K562 (cell line): ENCODE data around the gene CXCL16. TPM values are rescaled to one million over a fixed set of nuclear protein-coding genes. Genes with fewer than 3 reads are reported as not detected.
A peak's percentile ranks its signal among the peaks of the same experiment; 100 is the strongest.

Experiments used
- ADNP ChIP-seq: fragments of 200-800 bp; sonication (Bioruptor generic); IDR thresholded peaks from 2 replicates; pipeline ENCODE4 v1.6.1; 2016; ENCODE audit warnings: missing genetic modification characterization, missing compliant biosample characterization
- AFF4 ChIP-seq: sonication (generic); formaldehyde crosslinking; IDR thresholded peaks from 2 replicates; pipeline ENCODE4 v1.8.0; 2023; ENCODE audit warnings: mild to moderate bottlenecking, missing genetic modification reagents
- ATF4 ChIP-seq: fragments of 450-650 bp; formaldehyde crosslinking; IDR thresholded peaks from 2 replicates; pipeline ENCODE4 v1.4.0; 2022; ENCODE audit warnings: mild to moderate bottlenecking, moderate library complexity
- BCOR ChIP-seq: fragments of 450-650 bp; IDR thresholded peaks from 2 replicates; pipeline ENCODE4 v1.6.1; 2016
- CTBP1 ChIP-seq: fragments of 450-650 bp; IDR thresholded peaks from 2 replicates; pipeline ENCODE4 v1.6.1; 2016; ENCODE audit warnings: borderline replicate concordance
- CXXC5 ChIP-seq: fragments of 250-450 bp; sonication (Bioruptor Pico); IDR thresholded peaks from 2 replicates; pipeline ENCODE4 v1.8.0; 2022; ENCODE audit warnings: inconsistent platforms, mild to moderate bottlenecking, moderate library complexity
- FOXP4 ChIP-seq: sonication (generic); formaldehyde crosslinking; IDR thresholded peaks from 2 replicates; pipeline ENCODE4 v1.8.0; 2022; ENCODE audit warnings: mild to moderate bottlenecking, missing genetic modification reagents, borderline replicate concordance
- HMG20B ChIP-seq: fragments of 250-450 bp; sonication (Bioruptor Pico); IDR thresholded peaks from 2 replicates; pipeline ENCODE4 v1.5.0; 2021; ENCODE audit warnings: mild to moderate bottlenecking
- LCOR ChIP-seq: sonication (generic); formaldehyde crosslinking; IDR thresholded peaks from 2 replicates; pipeline ENCODE4 v1.8.0; 2022; ENCODE audit warnings: mild to moderate bottlenecking, missing genetic modification reagents
- MAFG ChIP-seq: fragments of 450-650 bp; conservative IDR thresholded peaks from 2 replicates; pipeline ENCODE4 v1.6.1; 2016; ENCODE audit warnings: missing genetic modification characterization, missing compliant biosample characterization
- MITF ChIP-seq: IDR thresholded peaks from 2 replicates; pipeline ENCODE4 v1.6.1; 2014; ENCODE audit warnings: antibody characterized with exemption
- NBN ChIP-seq: fragments of 450-650 bp; IDR thresholded peaks from 2 replicates; pipeline ENCODE4 v1.6.1; 2016; ENCODE audit warnings: low read depth, mild to moderate bottlenecking
- NCOA2 ChIP-seq, 2 experiments: fragments of 450-650 bp; IDR thresholded peaks; 2 replicates each; pipeline ENCODE4 v1.6.1; 2018; ENCODE audit warnings: mild to moderate bottlenecking in 2 of 2, moderate library complexity in 1 of 2; ENCODE audit not compliant: partially characterized antibody in 2 of 2
- NFIC ChIP-seq: fragments of 450-650 bp; IDR thresholded peaks from 2 replicates; pipeline ENCODE4 v1.6.1; 2017; ENCODE audit warnings: mild to moderate bottlenecking, inconsistent platforms
- POLR2G ChIP-seq: fragments of 200-400 bp; formaldehyde crosslinking; IDR thresholded peaks from 2 replicates; pipeline ENCODE4 v1.6.1; 2017; ENCODE audit warnings: low read depth, mild to moderate bottlenecking, antibody characterized with exemption, low read length, moderate library complexity
- SMARCE1 ChIP-seq: fragments of 450-650 bp; IDR thresholded peaks from 2 replicates; pipeline ENCODE4 v1.7.1; 2016; ENCODE audit warnings: mild to moderate bottlenecking
- SNRNP70 ChIP-seq: fragments of 200-400 bp; formaldehyde crosslinking; optimal IDR thresholded peaks from 2 replicates; pipeline ENCODE3; 2017; ENCODE audit warnings: low read depth, low read length
- SRSF3 ChIP-seq: fragments of 200-400 bp; formaldehyde crosslinking; IDR thresholded peaks from 2 replicates; pipeline ENCODE4 v1.6.1; 2016; ENCODE audit warnings: mild to moderate bottlenecking, low read length, moderate library complexity; ENCODE audit not compliant: insufficient read depth
- ZBTB7A ChIP-seq: IDR thresholded peaks from 2 replicates; pipeline ENCODE4 v1.6.1; 2011; ENCODE audit warnings: low read depth, mild to moderate bottlenecking, low read length, moderate library complexity, borderline replicate concordance; ENCODE audit not compliant: control insufficient read depth
- ZNF316 ChIP-seq: fragments of 450-650 bp; IDR thresholded peaks from 2 replicates; pipeline ENCODE4 v1.6.1; 2016
- polyA plus RNA-seq, 8 experiments: library from polyadenylated mRNA; depleted of rRNA in 4 of 8; stranded (reverse) in 5 of 8; unstranded in 3 of 8; fragments of >200 nt; fragmentation: Nextera tagmentation in 2 of 8; fragmentation: Illumina TruSeq in 1 of 8; extraction: Ambion mirVana in 2 of 8; extraction: Trizol in 1 of 8; gene quantifications; 2 replicates each; pipeline versions ENCODE4 v1.2.1 to v1.2.3, GENCODE V29; 2011 to 2014; ENCODE audit warnings: inconsistent platforms in 1 of 8, missing spikeins in 1 of 8
- total RNA-seq, 7 experiments: library from RNA; depleted of rRNA in 6 of 7; stranded (reverse); fragments of >200 nt in 6 of 7; fragmentation: Illumina TruSeq in 2 of 7; extraction: Trizol in 2 of 7; gene quantifications; 2 replicates each; pipeline versions ENCODE4 v1.2.1 to v1.2.3, GENCODE V29; 2011 to 2021; ENCODE audit warnings: low replicate concordance in 1 of 7

Gene CXCL16
- total and polyA plus RNA-seq, 9 of the 15 experiments (the other 6 are each of a cell fraction or from before 2014, with no cell fraction given) = 0.05 to 0.68 (median 0.22) TPM; not detected in 2

- no peak for TF ChIP-seq AFF4
- no peak for TF ChIP-seq ATF4
- peak; percentile 55 for TF ChIP-seq CXXC5
- peak; percentile 79 for TF ChIP-seq MITF
- no peak for TF ChIP-seq HMG20B (CRISPR knock-in tag)
- TF ChIP-seq SNRNP70 = no peak
- TF ChIP-seq NBN = peak; percentile 62; the same call in 1 of the 2 replicates
- peak; percentile 55; the same call in 1 of the 2 replicates for TF ChIP-seq LCOR (CRISPR knock-in tag)
- no peak for TF ChIP-seq ADNP
- no peak for TF ChIP-seq NCOA2 (IDR thresholded peaks at IDR 0.05; ENCODE audit: partially characterized antibody in 2 of 2)
- peak; percentile 76 for TF ChIP-seq BCOR
- TF ChIP-seq ZNF316 = peak; percentile 35; the same call in 1 of the 2 replicates
- TF ChIP-seq SRSF3 = no peak
- TF ChIP-seq SMARCE1 = peak; percentile 77
- TF ChIP-seq FOXP4 (CRISPR knock-in tag) = peak; percentile 88; the same call in 1 of the 2 replicates
- peak; percentile 37; the same call in 1 of the 2 replicates for TF ChIP-seq MAFG (tag)
- peak; percentile 92 for TF ChIP-seq CTBP1
- peak; percentile 95 for TF ChIP-seq NFIC
- no peak for TF ChIP-seq POLR2G
- TF ChIP-seq ZBTB7A = no peak
Observed at GRCh38 chr17:4721203-4722135, 18.3 kb downstream of the CXCL16 start (continued).
